GM21390 (cell line): Measurements from ENCODE around the gene ADGRF5.
"Not testable (repeated sequence)": the region's sequence is repeated elsewhere in the genome, so short reads cannot be mapped to it uniquely, and the experiment has no call there.

ENCODE experiments used
- ATAC-seq: cut with Tn5 transposase; IDR thresholded peaks from one replicate; pipeline ENCODE4 v1.9.1; 2021; ENCODE audit not compliant: unreplicated experiment

Gene ADGRF5

GRCh38 chr6:46896871-46897270 lies 24.9 kb downstream of the ADGRF5 start:
- ATAC-seq, result no peak

- no peak for ATAC-seq
Observed at GRCh38 chr6:46895930-46896329, 25.8 kb downstream of the ADGRF5 start.

- no peak for ATAC-seq
Observed at GRCh38 chr6:46894433-46894832, 27.3 kb downstream of the ADGRF5 start.

- ATAC-seq, result no peak
Observed at GRCh38 chr6:46893648-46894047, 28.1 kb downstream of the ADGRF5 start.

GRCh38 chr6:46891252-46891795 lies 30.4 kb downstream of the ADGRF5 start:
- no peak for ATAC-seq

GRCh38 chr6:46888578-46888977 lies 33.2 kb downstream of the ADGRF5 start:
- no peak for ATAC-seq

- ATAC-seq, result no peak
Observed at GRCh38 chr6:46888031-46888430, 33.7 kb downstream of the ADGRF5 start.

- ATAC-seq, result no peak
Observed at GRCh38 chr6:46882645-46883044, 39.1 kb downstream of the ADGRF5 start.

- no peak for ATAC-seq
Observed at GRCh38 chr6:46879003-46879402, 42.7 kb downstream of the ADGRF5 start.

GRCh38 chr6:46876126-46876525 lies 45.6 kb downstream of the ADGRF5 start:
- no peak for ATAC-seq

- ATAC-seq, result no peak
Observed at GRCh38 chr6:46867411-46867810, 54.3 kb downstream of the ADGRF5 start.

GRCh38 chr6:46865221-46865620 lies 56.5 kb downstream of the ADGRF5 start:
- no peak for ATAC-seq

GRCh38 chr6:46863791-46864190 lies 57.9 kb downstream of the ADGRF5 start:
- ATAC-seq, result no peak

GRCh38 chr6:46862381-46862780 lies 59.4 kb downstream of the ADGRF5 start:
- ATAC-seq, result no peak

- peak; percentile 51 for ATAC-seq
Observed at GRCh38 chr6:46855966-46856365, 65.8 kb downstream of the ADGRF5 start.

- not testable (repeated sequence) for ATAC-seq
Observed at GRCh38 chr6:46851576-46851975, 70.2 kb downstream of the ADGRF5 start.

GRCh38 chr6:46850792-46851191 lies 70.9 kb downstream of the ADGRF5 start:
- ATAC-seq, result no peak

GRCh38 chr6:46849361-46849690 lies 72.4 kb downstream of the ADGRF5 start:
- peak; percentile 9 for ATAC-seq

- peak; percentile 97 for ATAC-seq
Observed at GRCh38 chr6:46848684-46849360, 72.9 kb downstream of the ADGRF5 start.

GRCh38 chr6:46845126-46845525 lies 76.6 kb downstream of the ADGRF5 start:
- no peak for ATAC-seq

- not testable (repeated sequence) for ATAC-seq
Observed at GRCh38 chr6:46842252-46842846, 79.4 kb downstream of the ADGRF5 start.

- ATAC-seq, result no peak
Observed at GRCh38 chr6:46838033-46838432, 83.7 kb downstream of the ADGRF5 start.

GRCh38 chr6:46834991-46835390 lies 86.7 kb downstream of the ADGRF5 start:
- ATAC-seq, result not testable (repeated sequence)
